ENCODE measurements around the gene ARHGEF38. TPM values are rescaled to one million over a fixed set of nuclear protein-coding genes. Genes with fewer than 3 reads are reported as not detected.

ARHGEF38 gene
- total RNA-seq, 3 donors from 2014 or later (not counting 1 experiment from before 2014, with no cell fraction given): not detected

DNA sequence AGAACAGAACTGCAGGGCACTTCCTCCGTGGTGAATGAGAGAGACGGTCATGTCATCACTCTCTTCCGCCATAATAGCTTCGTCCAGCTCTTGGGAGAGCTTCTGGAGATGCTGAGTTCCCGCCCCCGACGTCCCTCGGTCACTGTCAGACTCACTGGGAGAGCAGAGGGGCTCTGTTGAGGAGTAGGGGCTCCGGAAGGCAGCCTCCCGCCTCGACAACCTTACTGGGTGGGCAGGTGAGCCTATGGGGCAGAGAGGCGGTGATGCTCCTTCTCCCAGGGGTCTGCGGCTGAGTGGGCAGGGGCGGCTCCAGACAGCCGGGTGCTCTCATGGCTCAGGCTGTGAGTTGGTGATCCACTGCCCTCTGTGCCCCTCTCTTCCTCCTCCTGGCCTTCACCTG lies 25.8 kb upstream of the ARHGEF38 start:
- H3K27ac ChIP-seq (ENCODE audit: low read length): no peak overlapping the region
- WGBS (ENCODE audit: insufficient coverage): 91% methylated on average over 15 of the region's 15 CpGs
- peaks cover 2% of the 10 kb centered on the region for H3K27me3 ChIP-seq (ENCODE audit: control insufficient read depth, insufficient read depth, low read length)
- intact Hi-C loops (cut with micrococcal nuclease): no loop called here
- no peak overlapping the region for H3K4me3 ChIP-seq (ENCODE audit: low read length)
- no peak overlapping the region for H3K27ac Mint-ChIP-seq
- no peaks in the 10 kb centered on the region for H3K36me3 ChIP-seq (ENCODE audit: control insufficient read depth, insufficient read depth, low read length)
- no peak overlapping the region for H3K4me3 Mint-ChIP-seq
- TF ChIP-seq, protein P1, sequence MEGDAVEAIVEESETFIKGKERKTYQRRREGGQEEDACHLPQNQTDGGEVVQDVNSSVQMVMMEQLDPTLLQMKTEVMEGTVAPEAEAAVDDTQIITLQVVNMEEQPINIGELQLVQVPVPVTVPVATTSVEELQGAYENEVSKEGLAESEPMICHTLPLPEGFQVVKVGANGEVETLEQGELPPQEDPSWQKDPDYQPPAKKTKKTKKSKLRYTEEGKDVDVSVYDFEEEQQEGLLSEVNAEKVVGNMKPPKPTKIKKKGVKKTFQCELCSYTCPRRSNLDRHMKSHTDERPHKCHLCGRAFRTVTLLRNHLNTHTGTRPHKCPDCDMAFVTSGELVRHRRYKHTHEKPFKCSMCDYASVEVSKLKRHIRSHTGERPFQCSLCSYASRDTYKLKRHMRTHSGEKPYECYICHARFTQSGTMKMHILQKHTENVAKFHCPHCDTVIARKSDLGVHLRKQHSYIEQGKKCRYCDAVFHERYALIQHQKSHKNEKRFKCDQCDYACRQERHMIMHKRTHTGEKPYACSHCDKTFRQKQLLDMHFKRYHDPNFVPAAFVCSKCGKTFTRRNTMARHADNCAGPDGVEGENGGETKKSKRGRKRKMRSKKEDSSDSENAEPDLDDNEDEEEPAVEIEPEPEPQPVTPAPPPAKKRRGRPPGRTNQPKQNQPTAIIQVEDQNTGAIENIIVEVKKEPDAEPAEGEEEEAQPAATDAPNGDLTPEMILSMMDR (IDR thresholded peaks at IDR 0.05): no peak
- no peaks in the 10 kb centered on the region for H3K9me3 Mint-ChIP-seq
- no peak for DNase-seq
- no peaks in the 10 kb centered on the region for H3K9me3 ChIP-seq (ENCODE audit: control insufficient read depth, insufficient read depth, low read length)
- H3K27me3 Mint-ChIP-seq (ENCODE audit: low read depth in 2 of 2): peaks cover 9 to 15% of the 10 kb centered on the region in 2 donors
- H3K4me1 Mint-ChIP-seq: no peaks in the 10 kb centered on the region
- no peaks in the 10 kb centered on the region for H3K4me1 ChIP-seq (ENCODE audit: control insufficient read depth, insufficient read depth, low read length)
- H3K36me3 Mint-ChIP-seq: no peaks in the 10 kb centered on the region
- no peak for ATAC-seq

DNA sequence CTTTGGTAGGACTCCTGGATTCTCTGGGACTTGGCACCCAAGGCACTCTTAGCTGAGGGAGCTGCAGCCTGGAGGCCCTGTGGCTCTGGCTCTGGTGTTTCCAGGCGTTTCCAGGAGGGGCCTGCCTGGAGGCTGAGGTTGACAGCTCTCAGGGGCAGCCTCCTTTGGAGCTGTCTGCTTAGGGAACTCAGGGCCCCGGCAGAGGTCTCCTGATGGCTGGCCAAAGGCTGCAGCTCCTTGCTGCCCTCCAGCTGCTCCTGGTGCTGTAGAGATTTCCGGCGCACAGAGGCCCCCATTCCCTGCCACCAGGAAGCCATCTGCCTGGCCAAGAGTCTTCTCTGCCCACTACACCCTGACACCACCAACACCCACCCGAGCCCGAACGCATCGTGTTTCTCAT lies 25.3 kb upstream of the ARHGEF38 start:
- TF ChIP-seq, protein P1 (IDR thresholded peaks at IDR 0.05): no peak
- H3K4me3 Mint-ChIP-seq: no peak overlapping the region
- no peaks in the 10 kb centered on the region for H3K4me1 ChIP-seq (ENCODE audit: control insufficient read depth, insufficient read depth, low read length)
- DNase-seq (no peak), ATAC-seq (no peak)
- peaks cover 9 to 15% of the 10 kb centered on the region in 2 donors for H3K27me3 Mint-ChIP-seq (ENCODE audit: low read depth in 2 of 2)
- H3K36me3 Mint-ChIP-seq: no peaks in the 10 kb centered on the region
- intact Hi-C loops (cut with micrococcal nuclease): no loop called here
- H3K9me3 Mint-ChIP-seq: no peaks in the 10 kb centered on the region
- no peak overlapping the region for H3K27ac Mint-ChIP-seq
- no peak overlapping the region for H3K4me3 ChIP-seq (ENCODE audit: low read length)
- H3K27me3 ChIP-seq (ENCODE audit: control insufficient read depth, insufficient read depth, low read length): peaks cover 2% of the 10 kb centered on the region
- no peaks in the 10 kb centered on the region for H3K4me1 Mint-ChIP-seq
- H3K9me3 ChIP-seq (ENCODE audit: control insufficient read depth, insufficient read depth, low read length): no peaks in the 10 kb centered on the region
- no peaks in the 10 kb centered on the region for H3K36me3 ChIP-seq (ENCODE audit: control insufficient read depth, insufficient read depth, low read length)
- H3K27ac ChIP-seq (ENCODE audit: low read length): no peak overlapping the region
- 92% methylated on average over 8 of the region's 8 CpGs for WGBS (ENCODE audit: insufficient coverage)

GRCh38 chr4:105536601-105537000 lies 15.8 kb upstream of the ARHGEF38 start:
- intact Hi-C loops (cut with micrococcal nuclease): no loop called here
- ATAC-seq (no peak), DNase-seq (no peak)
- no peaks in the 10 kb centered on the region for H3K36me3 ChIP-seq (ENCODE audit: control insufficient read depth, insufficient read depth, low read length)
- no peaks in the 10 kb centered on the region for H3K9me3 ChIP-seq (ENCODE audit: control insufficient read depth, insufficient read depth, low read length)
- Mint-ChIP-seq H3K4me1 (peaks cover 4 to 5% of the 10 kb centered on the region in 2 donors), H3K27ac (no peak overlapping the region), H3K36me3 (no peaks in the 10 kb centered on the region), H3K4me3 (no peak overlapping the region), H3K9me3 (peaks cover 0 to 2% of the 10 kb centered on the region in 2 donors), H3K27me3 (ENCODE audit: low read depth in 2 of 2) (peaks cover 1 to 4% of the 10 kb centered on the region in 2 donors)
- H3K4me1 ChIP-seq (ENCODE audit: control insufficient read depth, insufficient read depth, low read length): no peaks in the 10 kb centered on the region
- H3K4me3 ChIP-seq (ENCODE audit: low read length): no peak overlapping the region
- TF ChIP-seq, protein P1 (IDR thresholded peaks at IDR 0.05): no peak
- H3K27ac ChIP-seq (ENCODE audit: low read length): no peak overlapping the region
- WGBS (ENCODE audit: insufficient coverage): 80% methylated on average over 1 of the region's 1 CpG
- no peaks in the 10 kb centered on the region for H3K27me3 ChIP-seq (ENCODE audit: control insufficient read depth, insufficient read depth, low read length)

GRCh38 chr4:105541420-105541819 lies 11.0 kb upstream of the ARHGEF38 start:
- Mint-ChIP-seq H3K27me3 (ENCODE audit: low read depth in 2 of 2) (peaks cover 5 to 10% of the 10 kb centered on the region in 2 donors), H3K36me3 (no peaks in the 10 kb centered on the region)
- WGBS (ENCODE audit: insufficient coverage): 18% methylated on average over 4 of the region's 4 CpGs

More at GRCh38 chr4:105541420-105541819, 11.0 kb upstream of the ARHGEF38 start:
- intact Hi-C loops (cut with micrococcal nuclease): no loop called here
- Histone ChIP-seq H3K27me3 (ENCODE audit: control insufficient read depth, insufficient read depth, low read length) (peaks cover 2% of the 10 kb centered on the region), H3K27ac (ENCODE audit: low read length) (no peak overlapping the region), H3K4me3 (ENCODE audit: low read length) (no peak overlapping the region), H3K9me3 (ENCODE audit: control insufficient read depth, insufficient read depth, low read length) (no peaks in the 10 kb centered on the region), H3K4me1 (ENCODE audit: control insufficient read depth, insufficient read depth, low read length) (no peaks in the 10 kb centered on the region), H3K36me3 (ENCODE audit: control insufficient read depth, insufficient read depth, low read length) (no peaks in the 10 kb centered on the region)
- TF ChIP-seq, protein P1 (IDR thresholded peaks at IDR 0.05): no peak
- no peak for ATAC-seq
- Mint-ChIP-seq H3K4me3 (no peak overlapping the region), H3K9me3 (peaks cover 0 to 2% of the 10 kb centered on the region in 2 donors), H3K4me1 (peaks cover 5 to 9% of the 10 kb centered on the region in 2 donors), H3K27ac (no peak overlapping the region)
- DNase-seq: no peak
